ENCODE data around the gene KRTAP5-3.

Gene KRTAP5-3

DNA sequence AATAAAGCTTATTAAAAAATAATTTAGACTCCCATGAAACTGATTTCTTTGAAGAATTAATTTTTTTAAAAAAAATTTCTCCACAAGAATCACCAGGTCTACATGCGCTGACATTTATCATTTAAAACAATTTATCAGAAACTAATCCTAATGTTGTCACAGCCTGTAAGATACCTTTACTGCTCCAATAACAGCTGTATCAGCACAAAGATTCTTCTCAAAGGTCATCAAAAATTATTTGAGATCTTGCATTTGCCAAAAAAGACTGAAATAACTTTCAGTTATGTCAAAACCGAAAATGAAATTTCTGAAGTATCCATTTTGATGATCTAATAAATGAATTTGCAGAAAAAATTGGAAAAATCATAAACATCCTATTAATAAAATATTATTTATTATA is 29.4 kb upstream of the KRTAP5-3 start:
- H3K4me3 ChIP-seq (ENCODE audit: low read length) = no peak overlapping the region
- no peak for TF ChIP-seq ZNF274 (IDR thresholded peaks at IDR 0.05; ENCODE audit: low read depth, low read length)

DNA sequence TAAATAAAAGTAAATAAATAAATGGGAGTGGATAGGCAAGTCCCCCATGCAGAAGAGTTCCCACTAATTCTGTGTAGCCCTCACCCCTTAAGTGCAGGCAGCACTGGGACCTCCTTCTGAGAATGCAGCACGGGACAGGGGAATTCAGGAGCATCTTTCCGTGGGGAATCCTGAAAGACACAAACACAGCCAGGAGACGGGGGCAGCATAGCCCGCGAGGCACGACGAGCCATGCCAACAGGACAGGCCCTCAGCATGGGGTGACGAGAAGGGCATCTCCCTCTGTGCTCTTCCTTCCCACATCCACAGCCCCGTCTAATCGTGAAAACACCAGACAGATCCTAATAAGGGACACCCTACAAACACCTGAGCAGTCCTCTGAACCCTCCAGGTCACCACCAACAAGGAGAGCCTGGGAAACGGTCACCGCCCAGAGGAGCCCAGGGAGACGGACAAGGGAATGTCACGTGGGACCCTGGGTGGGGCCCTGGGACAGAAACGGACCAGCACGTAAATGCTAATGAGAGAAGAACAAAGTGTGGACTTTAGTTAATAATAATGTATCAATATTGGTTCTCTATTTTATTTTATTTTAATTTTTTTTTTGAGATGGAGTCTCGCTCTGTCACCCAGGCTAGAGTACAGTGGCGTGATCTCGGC is 28.2 kb upstream of the KRTAP5-3 start:
- TF ChIP-seq ZNF274 (IDR thresholded peaks at IDR 0.05; ENCODE audit: low read depth, low read length) = no peak
- H3K4me3 ChIP-seq (ENCODE audit: low read length) = no peak overlapping the region

DNA sequence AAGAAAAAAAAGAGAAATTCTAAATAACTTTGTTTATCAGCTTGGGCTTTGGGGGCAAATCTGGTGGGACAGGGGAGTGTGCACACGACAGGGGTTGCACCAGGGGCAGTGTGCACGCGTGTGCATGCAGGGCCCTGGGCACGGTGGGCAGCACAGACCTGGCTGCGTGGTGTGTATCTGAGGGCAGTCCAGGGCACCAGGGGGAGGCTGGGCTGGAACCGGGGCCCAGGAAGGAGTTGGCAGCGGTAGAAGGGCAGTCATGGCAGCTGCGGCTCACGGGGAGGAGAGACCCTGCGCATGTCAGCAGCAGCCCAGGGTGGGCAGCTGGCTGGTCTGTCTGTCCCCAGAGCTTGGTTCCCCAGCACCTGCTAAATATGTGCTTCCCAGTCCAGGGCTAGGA is 25.6 kb upstream of the KRTAP5-3 start:
- H3K4me3 ChIP-seq (ENCODE audit: low read length) = no peak overlapping the region
- TF ChIP-seq ZNF274 (IDR thresholded peaks at IDR 0.05; ENCODE audit: low read depth, low read length) = no peak

DNA sequence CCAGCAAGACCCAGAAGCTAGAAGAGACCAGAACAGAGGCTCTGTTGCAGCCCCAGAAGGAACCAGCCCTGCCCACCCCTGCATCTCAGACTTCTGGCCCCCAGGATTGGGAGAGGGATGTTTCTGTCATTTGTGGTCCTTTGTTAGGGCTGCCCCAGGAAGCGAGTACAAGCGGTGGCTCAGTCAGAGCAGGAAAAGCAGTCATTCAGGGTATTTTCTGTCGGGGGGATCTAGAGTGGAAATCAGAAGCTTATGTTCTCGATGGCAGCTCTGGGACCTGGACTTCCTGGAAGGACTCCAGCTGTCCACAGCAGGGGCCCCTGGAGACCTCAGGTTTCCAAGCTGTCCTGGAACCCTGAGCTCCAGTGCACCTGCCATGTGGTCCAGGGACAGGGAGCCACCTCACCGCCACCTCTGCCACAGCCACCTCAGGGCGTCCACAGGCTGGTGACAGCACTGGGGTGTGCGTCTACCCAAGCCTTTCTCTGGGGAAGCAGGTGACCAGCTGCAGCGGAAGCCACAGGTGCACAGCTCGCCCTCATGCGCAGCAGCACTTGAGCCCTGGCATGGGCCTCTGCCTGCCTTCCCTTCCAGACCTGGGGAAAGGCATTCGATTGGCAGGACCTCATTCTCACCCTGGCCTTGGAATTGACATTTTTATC is 23.9 kb upstream of the KRTAP5-3 start:
- TF ChIP-seq ZNF274 (IDR thresholded peaks at IDR 0.05; ENCODE audit: low read depth, low read length) = no peak
- H3K4me3 ChIP-seq (ENCODE audit: low read length) = no peak overlapping the region

DNA sequence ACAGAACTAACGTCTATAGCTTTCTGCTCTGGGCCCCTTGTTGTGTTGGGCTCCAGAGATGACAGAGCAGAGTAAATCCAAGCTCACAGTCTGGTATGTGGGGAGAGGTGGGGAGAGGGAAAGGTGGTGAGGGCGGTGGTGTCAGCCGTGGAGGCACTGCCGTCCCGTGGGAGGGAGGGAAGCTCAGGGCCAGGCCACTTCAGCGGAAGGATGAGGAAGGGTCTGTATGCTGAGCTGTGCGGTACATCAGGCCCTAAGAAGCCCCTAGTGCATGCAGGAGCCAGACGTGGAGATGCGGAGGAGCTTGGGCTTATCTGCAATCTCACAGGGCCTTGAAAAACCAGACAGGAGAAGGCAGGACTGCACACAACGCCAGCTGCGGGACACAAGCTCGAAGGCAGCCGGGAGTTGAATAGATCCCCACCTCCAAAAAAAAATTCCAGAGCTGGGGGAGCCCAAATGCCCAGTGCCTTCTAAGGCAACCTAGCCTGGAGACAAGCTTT is 22.9 kb upstream of the KRTAP5-3 start:
- H3K4me3 ChIP-seq (ENCODE audit: low read length) = no peak overlapping the region
- no peak for TF ChIP-seq ZNF274 (IDR thresholded peaks at IDR 0.05; ENCODE audit: low read depth, low read length)

DNA sequence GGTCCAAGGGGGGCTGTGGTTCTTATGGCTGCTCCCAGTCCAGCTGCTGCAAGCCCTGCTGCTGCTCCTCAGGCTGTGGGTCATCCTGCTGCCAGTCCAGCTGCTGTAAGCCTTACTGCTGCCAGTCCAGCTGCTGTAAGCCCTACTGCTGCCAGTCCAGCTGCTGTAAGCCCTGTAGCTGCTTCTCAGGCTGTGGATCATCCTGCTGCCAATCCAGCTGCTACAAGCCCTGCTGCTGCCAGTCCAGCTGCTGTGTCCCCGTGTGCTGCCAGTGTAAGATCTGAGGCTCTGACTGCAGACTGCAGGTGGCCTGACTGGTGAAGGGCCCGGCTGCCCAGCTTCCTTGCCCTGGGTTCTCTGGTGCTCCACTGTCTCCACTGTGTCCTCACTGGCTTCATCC is 22.0 kb upstream of the KRTAP5-3 start:
- no peak overlapping the region for H3K4me3 ChIP-seq (ENCODE audit: low read length)

DNA sequence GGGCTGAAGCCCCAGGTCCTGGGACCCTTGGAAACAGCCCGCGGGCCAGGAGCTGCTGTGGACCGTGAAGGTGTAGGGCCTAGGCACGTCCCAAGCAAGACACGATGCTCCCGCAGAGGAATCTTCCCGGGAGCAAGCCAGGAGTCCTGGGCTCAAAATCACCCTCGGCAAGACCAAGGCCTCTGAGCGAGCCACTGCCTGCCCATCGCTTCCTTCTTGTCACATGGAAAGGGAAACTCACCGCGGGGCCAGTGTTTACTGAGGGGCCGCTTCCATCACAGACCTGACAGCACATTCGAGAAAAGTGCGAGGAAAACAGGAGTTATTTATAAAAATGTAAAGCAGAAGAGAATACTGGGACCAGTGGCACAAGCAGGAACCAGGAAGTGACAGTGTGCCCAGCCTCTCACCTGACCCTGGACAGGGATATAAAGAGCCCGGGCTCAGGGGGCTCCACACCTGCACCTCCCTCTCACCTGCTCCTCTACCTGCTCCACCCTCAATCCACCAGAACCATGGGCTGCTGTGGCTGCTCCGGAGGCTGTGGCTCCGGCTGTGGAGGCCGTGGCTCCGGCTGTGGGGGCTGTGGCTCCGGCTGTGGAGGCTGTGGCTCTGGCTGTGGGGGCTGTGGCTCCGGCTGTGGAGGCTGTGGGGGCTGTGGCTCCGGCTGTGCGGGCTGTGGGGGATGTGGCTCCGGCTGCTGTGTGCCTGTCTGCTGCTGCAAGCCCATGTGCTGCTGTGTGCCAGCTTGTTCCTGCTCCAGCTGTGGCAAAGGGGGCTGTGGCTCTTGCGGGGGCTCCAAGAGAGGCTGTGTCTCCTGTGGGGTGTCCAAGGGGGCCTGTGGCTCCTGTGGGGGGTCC is 21.3 kb upstream of the KRTAP5-3 start, which contains the start of gene KRTAP5-5:
Gene KRTAP5-5, plus strand, starts transcription at position 450 of the 860 bp plus-strand sequence. Its CDS starts 66 bp downstream, at position 516.
- TF ChIP-seq ZNF274 (IDR thresholded peaks at IDR 0.05; ENCODE audit: low read depth, low read length) = no peak
- no peak within 1 kb of the TSS for H3K4me3 ChIP-seq (ENCODE audit: low read length)

More for the DNA sequence above, 22.0 kb upstream of the KRTAP5-3 start:
- no peak for TF ChIP-seq ZNF274 (IDR thresholded peaks at IDR 0.05; ENCODE audit: low read depth, low read length)

DNA sequence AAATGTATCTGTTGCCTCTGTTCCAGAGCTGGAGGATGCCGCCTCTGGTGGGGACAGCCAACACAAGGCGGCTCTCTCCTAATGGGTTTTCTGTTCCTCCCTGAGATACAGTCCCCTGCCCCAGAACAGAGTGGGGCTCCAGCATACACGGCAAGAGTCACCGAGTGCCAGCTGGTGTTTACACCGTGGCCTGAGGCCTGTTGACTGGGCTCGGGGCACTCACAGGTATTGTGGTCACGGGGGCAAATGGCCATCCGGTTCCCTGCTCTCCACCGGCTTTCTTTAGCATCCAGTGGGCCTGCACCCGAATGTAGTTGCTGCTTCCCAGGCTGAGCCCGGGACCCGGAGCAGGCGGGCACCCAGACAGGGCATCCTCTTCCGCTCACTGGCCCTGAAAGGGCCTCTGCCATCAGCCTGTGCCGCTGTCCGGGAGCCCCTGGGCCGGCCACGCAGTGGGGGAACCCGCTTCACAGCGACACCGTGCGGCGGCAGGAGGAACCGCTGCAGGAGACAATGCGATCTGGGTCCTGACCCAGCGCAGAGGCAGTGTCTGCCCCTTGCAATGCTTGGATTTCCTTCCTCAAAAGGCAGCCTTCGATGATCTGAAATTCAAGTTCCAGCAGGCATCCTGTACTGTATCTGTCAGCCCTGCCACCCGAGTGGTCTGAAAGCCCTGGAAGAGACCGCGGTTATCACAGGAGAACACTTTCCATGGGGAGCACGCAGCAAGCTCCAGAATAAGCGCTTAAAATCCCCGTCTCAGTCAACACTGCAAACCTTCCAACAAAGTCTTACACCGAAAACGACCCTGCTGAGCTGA is 20.5 kb upstream of the KRTAP5-3 start:
- no peak overlapping the region for H3K4me3 ChIP-seq (ENCODE audit: low read length)
- no peak for TF ChIP-seq ZNF274 (IDR thresholded peaks at IDR 0.05; ENCODE audit: low read depth, low read length)

DNA sequence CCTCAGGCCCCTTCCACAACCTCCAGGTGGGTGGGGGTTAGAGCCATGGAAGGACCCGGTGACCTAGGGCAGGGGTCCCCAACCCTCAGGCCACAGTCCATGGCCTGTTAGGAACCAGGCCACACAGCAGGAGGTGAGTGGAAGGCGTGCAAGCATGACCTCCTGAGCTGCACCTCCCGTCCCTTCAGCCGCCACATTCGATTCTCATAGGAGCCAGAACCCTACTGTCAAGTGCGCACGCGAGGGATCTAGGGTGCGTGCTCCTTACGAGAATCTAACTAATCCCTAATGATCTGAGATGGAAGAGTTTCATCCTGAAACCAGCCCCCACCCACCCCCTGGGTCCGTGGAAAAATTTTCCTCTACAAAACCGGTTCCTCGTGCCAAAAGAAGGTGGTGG is 17.3 kb upstream of the KRTAP5-3 start:
- TF ChIP-seq ZNF274 (IDR thresholded peaks at IDR 0.05; ENCODE audit: low read depth, low read length) = no peak

DNA sequence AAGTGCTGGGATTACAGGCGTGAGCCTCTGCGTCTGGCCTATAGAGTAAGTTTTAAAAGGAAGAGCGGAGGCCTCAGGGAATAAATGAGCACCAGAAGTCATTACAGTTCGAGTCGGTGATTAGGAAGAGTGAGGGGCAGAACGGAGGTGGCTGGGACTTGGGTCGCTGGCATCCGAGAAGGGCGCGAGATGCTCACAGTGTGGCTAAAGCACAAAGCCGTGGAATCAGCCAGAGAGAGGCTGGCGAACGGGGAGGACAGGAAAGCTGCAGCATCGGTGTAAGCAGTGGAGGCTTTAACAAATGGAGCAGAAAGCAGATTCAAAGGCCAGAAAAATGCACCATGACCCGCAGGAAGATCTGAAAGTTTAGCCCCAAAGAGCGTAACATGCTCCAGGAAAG is 16.4 kb upstream of the KRTAP5-3 start:
- TF ChIP-seq ZNF274 (IDR thresholded peaks at IDR 0.05; ENCODE audit: low read depth, low read length) = no peak

More for the DNA sequence above, 17.3 kb upstream of the KRTAP5-3 start:
- no peak overlapping the region for H3K4me3 ChIP-seq (ENCODE audit: low read length)

DNA sequence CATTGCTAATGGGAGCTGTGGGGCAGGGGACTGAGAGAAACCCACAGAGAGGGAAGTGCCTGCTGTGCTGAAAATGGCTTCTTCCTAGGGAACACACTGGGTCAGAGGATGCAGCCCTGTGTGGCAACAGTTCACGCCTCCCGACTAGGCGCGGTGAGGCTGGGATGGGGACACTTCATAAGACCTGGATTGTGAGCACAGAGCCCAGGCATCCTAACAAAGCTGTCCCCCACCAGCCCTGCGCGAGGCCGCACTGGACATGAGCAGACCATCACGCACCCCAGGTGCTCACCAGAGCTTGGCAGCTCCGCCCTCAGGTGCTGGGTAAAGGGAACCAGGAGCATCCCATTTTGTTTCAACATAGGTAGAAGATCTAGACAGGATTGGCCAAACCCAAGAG is 15.5 kb upstream of the KRTAP5-3 start:
- TF ChIP-seq ZNF274 (IDR thresholded peaks at IDR 0.05; ENCODE audit: low read depth, low read length) = no peak
- no peak overlapping the region for H3K4me3 ChIP-seq (ENCODE audit: low read length)

More for the DNA sequence above, 16.4 kb upstream of the KRTAP5-3 start:
- H3K4me3 ChIP-seq (ENCODE audit: low read length) = no peak overlapping the region

DNA sequence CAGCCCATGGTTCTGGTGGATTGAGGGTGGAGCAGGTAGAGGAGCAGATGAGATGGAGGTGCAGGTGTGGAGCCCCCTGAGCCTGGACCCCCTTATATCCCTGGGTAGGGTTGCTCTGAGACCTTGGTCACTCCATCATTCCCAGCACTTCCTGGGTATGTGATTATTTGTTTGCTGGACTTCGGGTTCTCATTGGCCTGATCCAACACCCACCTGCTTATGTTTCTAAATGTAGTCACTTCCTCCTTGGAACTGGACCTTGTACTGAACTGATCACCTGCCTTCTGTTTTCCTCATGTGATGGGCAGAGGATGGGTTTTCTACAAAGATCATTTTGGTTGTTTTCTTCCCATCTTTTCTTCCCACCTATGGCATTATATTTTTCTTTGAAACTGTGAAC is 13.8 kb upstream of the KRTAP5-3 start, which contains the start of gene KRTAP5-4:
Gene KRTAP5-4, minus strand, starts transcription at position 53 of the 400 bp plus-strand sequence. Its CDS starts 45 bp downstream, at position 8.
- TF ChIP-seq ZNF274 (IDR thresholded peaks at IDR 0.05; ENCODE audit: low read depth, low read length) = no peak
- H3K4me3 ChIP-seq (ENCODE audit: low read length) = no peak within 1 kb of the TSS

DNA sequence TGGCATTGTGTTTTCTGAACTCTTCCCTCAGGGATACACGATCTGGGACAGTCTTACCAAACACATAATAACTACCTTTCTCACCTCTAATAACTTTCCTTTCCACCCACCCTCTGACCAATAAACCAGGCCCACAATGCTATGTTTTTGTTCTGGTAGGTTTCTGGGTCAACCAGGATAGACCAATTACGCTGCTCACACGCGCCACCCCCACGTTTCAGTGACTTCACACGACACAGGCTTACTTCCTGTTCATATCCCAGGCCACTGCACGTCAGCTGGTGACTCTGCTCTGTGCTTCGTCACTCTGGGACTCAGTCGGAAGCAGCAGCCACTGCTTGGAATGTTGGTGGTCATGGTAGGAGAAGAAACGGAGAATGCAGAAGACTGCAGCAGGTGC is 11.2 kb upstream of the KRTAP5-3 start:
- no peak overlapping the region for H3K4me3 ChIP-seq (ENCODE audit: low read length)

More for the DNA sequence above, 11.2 kb upstream of the KRTAP5-3 start:
- TF ChIP-seq ZNF274 (IDR thresholded peaks at IDR 0.05; ENCODE audit: low read depth, low read length) = no peak
